ENCODE measurements around the gene ZSCAN20.

The ZSCAN20 gene

DNA sequence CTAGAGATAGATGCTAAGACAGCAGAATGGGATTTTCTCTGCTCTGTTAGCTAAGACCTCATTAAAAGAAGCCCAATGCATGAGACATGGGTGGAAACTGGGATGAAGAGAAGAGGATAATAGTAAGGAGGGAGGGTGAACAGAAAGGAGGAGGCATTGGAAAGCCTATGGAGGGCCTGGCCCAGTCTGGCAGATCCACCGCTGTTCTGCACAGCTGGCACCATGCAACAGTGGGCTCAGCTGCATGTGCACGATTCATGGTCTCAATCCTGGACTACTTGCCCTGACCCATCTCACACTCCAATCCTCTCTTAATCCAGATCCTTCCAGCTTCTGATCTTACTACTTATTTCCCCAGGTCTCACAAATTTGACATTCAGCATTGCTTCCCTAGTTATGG is 43.8 kb upstream of the ZSCAN20 start:
- TF ChIP-seq TAF1 (IDR thresholded peaks at IDR 0.05; ENCODE audit: borderline replicate concordance, insufficient read depth, low read length), result no peak
- no peak; the same call in 1 of the 2 replicates for TF ChIP-seq SIN3A (IDR thresholded peaks at IDR 0.05; ENCODE audit: borderline replicate concordance, insufficient read depth, low read length)
- TF ChIP-seq POLR2AphosphoS5 (IDR thresholded peaks at IDR 0.05; ENCODE audit: low read depth, low read length), result no peak; the same call in 1 of the 2 replicates
- TF ChIP-seq, protein P1, sequence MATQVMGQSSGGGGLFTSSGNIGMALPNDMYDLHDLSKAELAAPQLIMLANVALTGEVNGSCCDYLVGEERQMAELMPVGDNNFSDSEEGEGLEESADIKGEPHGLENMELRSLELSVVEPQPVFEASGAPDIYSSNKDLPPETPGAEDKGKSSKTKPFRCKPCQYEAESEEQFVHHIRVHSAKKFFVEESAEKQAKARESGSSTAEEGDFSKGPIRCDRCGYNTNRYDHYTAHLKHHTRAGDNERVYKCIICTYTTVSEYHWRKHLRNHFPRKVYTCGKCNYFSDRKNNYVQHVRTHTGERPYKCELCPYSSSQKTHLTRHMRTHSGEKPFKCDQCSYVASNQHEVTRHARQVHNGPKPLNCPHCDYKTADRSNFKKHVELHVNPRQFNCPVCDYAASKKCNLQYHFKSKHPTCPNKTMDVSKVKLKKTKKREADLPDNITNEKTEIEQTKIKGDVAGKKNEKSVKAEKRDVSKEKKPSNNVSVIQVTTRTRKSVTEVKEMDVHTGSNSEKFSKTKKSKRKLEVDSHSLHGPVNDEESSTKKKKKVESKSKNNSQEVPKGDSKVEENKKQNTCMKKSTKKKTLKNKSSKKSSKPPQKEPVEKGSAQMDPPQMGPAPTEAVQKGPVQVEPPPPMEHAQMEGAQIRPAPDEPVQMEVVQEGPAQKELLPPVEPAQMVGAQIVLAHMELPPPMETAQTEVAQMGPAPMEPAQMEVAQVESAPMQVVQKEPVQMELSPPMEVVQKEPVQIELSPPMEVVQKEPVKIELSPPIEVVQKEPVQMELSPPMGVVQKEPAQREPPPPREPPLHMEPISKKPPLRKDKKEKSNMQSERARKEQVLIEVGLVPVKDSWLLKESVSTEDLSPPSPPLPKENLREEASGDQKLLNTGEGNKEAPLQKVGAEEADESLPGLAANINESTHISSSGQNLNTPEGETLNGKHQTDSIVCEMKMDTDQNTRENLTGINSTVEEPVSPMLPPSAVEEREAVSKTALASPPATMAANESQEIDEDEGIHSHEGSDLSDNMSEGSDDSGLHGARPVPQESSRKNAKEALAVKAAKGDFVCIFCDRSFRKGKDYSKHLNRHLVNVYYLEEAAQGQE (IDR thresholded peaks at IDR 0.05; ENCODE audit: insufficient read depth in 1 of 2, low read depth in 2 of 2, low read length in 2 of 2), result no peak
- TF ChIP-seq FOXP2 (optimal IDR thresholded peaks at IDR 0.05; ENCODE audit: borderline replicate concordance, extremely low read depth, extremely low read length, insufficient read depth), result no peak

DNA sequence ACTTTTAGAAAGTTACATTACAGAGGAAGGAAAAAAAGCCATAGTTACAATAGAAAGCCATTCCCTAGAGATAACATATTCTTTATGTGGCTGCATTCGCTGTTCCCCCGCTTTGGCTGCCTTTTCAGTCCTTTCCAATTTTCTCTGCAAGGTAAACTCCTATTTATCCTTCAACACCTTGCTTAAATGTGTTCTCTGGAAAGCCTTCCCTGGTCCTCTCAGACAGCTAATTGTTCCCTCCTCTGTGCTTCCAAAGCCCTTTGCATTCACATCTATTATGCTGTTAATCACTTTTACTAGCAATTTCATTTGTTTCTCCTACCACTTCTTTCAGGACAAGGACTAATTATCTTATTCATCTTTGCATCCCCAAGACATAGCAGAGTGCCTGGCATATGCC is 43.1 kb upstream of the ZSCAN20 start:
- no peak for TF ChIP-seq TAF1 (IDR thresholded peaks at IDR 0.05; ENCODE audit: borderline replicate concordance, insufficient read depth, low read length)
- TF ChIP-seq POLR2AphosphoS5 (IDR thresholded peaks at IDR 0.05; ENCODE audit: low read depth, low read length), result no peak
- no peak for TF ChIP-seq FOXP2 (optimal IDR thresholded peaks at IDR 0.05; ENCODE audit: borderline replicate concordance, extremely low read depth, extremely low read length, insufficient read depth)
- TF ChIP-seq, protein P1 (IDR thresholded peaks at IDR 0.05; ENCODE audit: insufficient read depth in 1 of 2, low read depth in 2 of 2, low read length in 2 of 2), result no peak
- TF ChIP-seq SIN3A (IDR thresholded peaks at IDR 0.05; ENCODE audit: borderline replicate concordance, insufficient read depth, low read length), result 0 out of 2 replicates have a peak, but pooled peaks have one; percentile 27

DNA sequence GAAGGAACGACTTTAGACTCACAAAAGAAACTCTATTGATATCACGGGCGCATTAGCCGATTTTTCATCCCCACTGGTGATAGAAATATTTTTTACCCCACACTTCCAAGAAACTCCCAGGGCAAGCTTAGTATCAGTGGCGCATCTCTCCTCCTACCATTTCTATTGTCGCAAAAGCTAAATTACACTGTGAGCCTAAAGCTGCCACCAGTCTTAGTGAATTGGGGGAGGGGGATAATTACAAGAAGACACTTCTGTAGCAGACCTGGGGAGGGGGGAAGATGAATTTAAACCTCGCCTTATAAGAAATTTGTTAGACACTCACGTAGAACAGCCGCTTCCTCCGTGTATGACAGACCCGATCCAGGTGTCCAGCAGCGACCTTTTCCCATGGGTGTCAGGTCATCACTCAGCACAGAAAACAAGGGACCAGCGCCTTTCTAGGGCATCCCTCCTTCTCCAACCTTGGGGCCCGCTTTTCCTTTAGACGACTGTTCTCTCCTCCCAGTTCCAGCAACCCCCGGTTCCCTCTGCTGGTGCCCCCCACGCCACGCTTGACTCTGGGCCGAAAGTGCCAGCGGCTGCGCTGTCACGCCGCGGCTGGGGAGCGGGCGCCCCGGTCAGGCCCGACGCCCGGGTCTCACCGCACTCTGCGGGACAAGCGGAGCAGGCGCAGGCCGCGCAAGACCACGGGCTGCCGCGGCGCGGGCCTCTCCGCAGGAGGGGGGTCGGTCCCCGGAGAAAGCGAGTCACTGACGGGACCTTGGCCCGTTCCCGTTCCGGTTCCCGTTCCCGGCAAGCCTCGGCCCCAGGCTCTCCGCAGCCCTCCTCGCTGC is 42.4 kb upstream of the ZSCAN20 start:
- TF ChIP-seq POLR2AphosphoS5 (IDR thresholded peaks at IDR 0.05; ENCODE audit: low read depth, low read length) (no peak), SIN3A (IDR thresholded peaks at IDR 0.05; ENCODE audit: borderline replicate concordance, insufficient read depth, low read length) (no peak), FOXP2 (optimal IDR thresholded peaks at IDR 0.05; ENCODE audit: borderline replicate concordance, extremely low read depth, extremely low read length, insufficient read depth) (no peak), TAF1 (IDR thresholded peaks at IDR 0.05; ENCODE audit: borderline replicate concordance, insufficient read depth, low read length) (no peak)
- TF ChIP-seq, protein P1 (IDR thresholded peaks at IDR 0.05; ENCODE audit: insufficient read depth in 1 of 2, low read depth in 2 of 2, low read length in 2 of 2), result no peak

DNA sequence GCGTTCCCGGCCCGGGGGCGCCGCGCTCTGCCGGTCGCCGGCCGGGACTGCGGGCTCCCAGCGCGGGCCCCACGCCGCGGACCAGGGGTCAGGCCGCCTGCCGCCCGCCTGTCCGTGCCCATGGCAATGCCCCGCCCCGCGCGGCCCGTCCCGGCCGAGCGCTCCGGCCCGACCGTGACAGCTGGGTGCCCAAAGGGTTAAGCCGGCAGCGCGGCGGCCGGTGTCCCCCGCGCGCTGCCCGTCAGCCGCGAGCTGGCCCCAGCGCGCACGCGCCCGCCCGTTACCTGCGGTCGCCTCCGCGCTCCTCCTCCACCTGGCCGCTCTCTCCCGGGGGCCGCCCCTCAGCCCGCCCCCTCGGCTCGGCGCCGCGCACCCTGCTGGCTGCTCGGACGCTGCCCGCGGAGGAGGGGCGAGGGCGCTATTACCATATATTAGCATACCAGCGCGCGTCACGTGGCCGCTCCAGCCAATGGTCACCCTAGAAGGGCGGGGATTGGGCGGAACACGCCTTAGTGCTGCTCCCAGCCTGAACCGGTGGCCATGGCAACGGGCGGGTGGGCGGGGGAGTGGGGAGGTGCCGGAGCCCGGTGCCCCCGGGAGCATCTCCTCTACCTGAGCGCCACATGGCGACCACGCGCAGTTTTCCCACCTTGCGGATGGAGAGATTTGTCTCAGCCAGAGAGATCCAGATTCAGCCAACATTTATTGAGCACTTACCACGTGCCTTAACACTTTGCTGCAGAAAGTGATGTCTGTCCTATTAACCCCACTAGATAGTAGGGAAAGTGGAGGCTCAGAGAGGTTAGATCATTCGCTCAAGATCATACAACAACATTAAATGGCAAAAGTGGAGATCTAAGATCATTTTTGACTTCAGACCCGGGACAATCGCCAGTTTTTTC is 41.5 kb upstream of the ZSCAN20 start, which contains the start of gene PHC2:
Gene PHC2 (minus strand): TSS at position 404 of the 902 bp plus-strand sequence. CDS start 55,556 bp downstream, outside the sequence.
- peak; percentile 57 for TF ChIP-seq FOXP2 (optimal IDR thresholded peaks at IDR 0.05; ENCODE audit: borderline replicate concordance, extremely low read depth, extremely low read length, insufficient read depth)
- no peak for TF ChIP-seq SIN3A (IDR thresholded peaks at IDR 0.05; ENCODE audit: borderline replicate concordance, insufficient read depth, low read length)
- no peak for TF ChIP-seq POLR2AphosphoS5 (IDR thresholded peaks at IDR 0.05; ENCODE audit: low read depth, low read length)
- TF ChIP-seq, protein P1 (IDR thresholded peaks at IDR 0.05; ENCODE audit: insufficient read depth in 1 of 2, low read depth in 2 of 2, low read length in 2 of 2), result no peak
- 0 out of 2 replicates have a peak, but pooled peaks have one; percentile 47 for TF ChIP-seq TAF1 (IDR thresholded peaks at IDR 0.05; ENCODE audit: borderline replicate concordance, insufficient read depth, low read length)
